KG1 (cell line): Measurements from ENCODE around the gene FAM111A.
"Not testable (repeated sequence)": the region's sequence is repeated elsewhere in the genome, so short reads cannot be mapped to it uniquely, and the experiment has no call there.

Experiments
- DNase-seq: peaks from one replicate; lab custom pipeline; 2025; lab: John Stamatoyannopoulos, UW

FAM111A gene, protein sequence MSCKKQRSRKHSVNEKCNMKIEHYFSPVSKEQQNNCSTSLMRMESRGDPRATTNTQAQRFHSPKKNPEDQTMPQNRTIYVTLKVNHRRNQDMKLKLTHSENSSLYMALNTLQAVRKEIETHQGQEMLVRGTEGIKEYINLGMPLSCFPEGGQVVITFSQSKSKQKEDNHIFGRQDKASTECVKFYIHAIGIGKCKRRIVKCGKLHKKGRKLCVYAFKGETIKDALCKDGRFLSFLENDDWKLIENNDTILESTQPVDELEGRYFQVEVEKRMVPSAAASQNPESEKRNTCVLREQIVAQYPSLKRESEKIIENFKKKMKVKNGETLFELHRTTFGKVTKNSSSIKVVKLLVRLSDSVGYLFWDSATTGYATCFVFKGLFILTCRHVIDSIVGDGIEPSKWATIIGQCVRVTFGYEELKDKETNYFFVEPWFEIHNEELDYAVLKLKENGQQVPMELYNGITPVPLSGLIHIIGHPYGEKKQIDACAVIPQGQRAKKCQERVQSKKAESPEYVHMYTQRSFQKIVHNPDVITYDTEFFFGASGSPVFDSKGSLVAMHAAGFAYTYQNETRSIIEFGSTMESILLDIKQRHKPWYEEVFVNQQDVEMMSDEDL

DNA sequence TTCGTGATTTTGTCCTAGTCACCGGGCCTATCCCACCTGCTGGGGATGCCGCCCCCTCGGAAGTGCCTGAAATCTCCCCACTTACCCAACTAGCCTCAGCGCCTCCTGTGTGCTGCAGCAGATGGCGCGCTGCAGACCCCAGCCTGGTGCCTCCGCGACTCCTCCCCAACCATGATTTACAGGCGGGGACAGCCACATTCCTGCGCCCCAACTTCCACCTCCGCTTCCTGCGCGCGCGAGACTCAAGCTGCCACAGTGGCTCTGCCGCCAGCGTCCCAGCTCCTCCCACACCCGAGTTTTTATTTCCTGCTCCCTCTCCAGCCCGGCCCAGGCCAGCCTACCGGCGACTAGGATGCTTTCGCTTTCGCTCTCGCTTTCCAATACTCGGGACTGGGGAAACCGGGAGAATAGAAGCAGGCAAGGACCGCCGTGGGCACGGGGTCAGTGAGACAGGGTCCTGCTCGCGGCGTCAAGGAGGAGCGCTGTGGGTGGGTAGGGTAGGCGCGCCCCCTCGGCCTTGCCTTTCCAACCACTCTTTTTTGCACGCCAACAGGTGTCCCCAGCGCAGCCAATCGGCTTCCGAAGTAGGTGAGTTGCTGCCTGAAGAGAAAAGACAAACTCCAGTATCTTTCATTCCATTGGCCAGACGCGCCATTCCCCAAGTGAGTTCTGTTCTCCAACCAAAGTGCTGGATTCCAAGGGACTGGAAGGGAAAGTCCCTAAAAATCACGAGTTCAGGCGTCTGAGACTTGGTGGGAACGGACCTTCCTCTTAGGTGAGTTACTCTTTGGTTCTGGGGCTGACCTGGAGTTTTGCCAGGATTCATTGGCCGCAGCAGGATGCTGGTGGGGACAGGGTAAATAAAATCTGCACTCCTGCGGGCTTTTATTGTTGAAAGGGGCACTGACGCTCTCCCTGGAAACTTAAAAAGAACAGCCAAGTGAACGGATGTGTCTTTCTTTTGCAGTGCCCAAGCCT lies at the start of gene FAM111A:
Gene FAM111A, plus strand, starts transcription at position 327 of the 978 bp plus-strand sequence. CDS start 6,017 bp downstream, outside the sequence.
- peak; percentile 80 for DNase-seq

DNA sequence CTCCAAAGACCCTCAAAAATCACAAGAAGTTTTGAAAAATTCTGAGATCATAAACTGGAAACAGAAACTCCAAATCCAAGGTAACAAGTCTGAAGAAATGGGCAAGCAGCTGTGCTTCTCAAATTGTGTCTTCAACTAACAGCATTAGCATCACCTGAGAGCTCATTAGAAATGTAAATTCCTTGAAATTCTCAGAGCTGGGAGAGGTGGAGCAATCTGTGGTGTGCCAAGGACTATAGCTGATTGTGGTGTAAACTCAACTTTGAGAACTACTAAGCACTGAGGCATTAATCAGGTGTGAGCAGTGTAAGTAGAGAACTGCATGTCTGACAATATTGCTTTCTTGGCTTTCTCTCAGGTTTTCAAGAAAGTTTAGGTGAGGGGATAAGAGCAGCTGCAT lies 49.1 kb upstream of the FAM111A start:
- not testable (repeated sequence) for DNase-seq

DNA sequence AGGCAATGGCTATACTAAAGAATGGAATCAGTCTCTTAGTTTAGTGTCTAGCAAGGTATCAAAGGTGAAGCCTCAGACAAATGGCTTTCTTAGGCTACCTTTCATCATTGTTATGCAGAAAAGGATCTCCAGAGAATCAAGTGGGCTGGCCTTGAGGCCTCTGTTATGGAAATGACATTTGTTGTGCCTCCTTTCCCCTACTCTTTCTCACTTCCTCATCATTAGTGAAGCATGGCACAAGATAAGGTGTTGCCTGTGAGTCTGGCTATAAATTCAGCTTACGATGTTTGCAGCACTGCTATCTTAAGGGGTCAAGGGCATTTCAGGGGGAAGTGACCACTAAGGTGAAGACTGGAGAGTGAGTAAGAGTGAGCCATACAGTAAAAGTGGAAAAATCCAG lies 47.4 kb upstream of the FAM111A start:
- not testable (repeated sequence) for DNase-seq

DNA sequence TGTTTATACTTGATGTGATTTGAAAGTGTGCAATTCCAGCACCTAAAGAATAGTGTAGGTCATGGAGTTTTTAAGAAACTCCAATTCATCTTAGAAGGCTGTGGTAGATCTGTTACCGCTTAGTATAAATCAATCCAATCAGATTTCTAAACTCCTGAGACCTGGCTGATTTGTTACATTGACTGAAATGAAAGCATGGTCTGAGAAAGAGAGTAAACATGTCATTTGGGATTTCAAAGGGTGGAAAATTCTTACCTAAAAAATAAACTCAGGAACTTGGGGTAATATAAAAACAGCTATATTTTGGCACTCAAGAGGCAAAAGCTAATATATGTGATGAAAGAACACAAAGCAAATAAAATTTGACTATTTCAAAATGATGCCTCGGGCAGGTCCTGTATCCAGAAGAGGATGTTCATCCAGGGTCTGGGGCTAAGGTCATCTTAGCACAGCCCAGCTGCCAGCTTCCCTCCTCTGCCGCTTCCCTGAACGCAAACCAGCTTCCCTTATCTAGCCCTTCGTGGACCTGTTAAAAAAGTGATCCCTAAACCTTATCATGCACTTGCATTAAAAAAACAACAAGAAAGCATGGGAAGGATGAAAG lies 46.6 kb upstream of the FAM111A start:
- not testable (repeated sequence) for DNase-seq

DNA sequence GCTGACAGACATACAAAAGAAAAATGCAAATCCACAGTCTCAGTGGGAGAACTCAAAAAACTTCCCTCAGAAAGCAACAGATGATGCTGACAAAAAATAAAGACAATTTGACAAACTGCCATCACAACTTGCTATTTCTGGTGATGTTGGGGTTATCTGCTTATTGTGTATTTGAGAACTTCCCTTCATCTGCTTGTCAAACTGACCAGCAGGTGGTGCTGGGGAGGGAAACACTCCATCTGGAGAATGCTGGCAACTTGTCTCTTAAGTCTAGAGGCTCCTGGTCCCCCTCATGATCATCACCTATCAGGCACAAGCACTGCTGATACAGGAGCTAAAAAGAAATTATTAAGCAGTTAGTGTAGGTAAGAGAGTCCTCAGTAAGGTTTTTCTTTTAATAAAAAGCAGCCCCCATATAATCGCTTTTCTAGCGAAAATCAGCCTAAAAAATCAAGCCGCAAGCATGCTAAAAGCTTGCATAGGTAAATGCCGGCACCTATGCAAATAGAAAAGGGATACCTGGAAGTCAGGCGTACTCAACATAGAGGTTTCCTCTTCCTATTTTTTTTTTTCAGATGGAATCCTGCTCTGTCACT lies 45.4 kb upstream of the FAM111A start:
- peak; percentile 28 for DNase-seq

DNA sequence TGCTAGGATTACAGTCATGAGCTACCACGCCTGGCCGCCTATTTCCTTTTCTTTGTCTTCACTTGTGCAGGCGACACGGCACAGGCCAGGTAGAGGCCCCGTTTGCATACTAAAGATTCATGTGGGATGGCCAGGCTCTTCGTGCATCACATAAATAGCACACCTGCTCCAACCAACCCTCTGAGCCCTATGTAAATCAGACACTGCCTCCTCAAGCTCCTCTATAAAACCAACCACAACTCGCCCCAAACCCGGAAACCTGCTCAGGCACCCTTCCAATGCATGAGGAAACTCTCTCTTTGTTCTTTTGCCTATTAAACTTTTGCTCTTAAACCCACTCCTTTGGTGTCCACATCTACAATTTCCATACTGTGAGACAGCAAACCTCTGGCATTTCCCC lies 44.7 kb upstream of the FAM111A start:
- DNase-seq, result not testable (repeated sequence)

DNA sequence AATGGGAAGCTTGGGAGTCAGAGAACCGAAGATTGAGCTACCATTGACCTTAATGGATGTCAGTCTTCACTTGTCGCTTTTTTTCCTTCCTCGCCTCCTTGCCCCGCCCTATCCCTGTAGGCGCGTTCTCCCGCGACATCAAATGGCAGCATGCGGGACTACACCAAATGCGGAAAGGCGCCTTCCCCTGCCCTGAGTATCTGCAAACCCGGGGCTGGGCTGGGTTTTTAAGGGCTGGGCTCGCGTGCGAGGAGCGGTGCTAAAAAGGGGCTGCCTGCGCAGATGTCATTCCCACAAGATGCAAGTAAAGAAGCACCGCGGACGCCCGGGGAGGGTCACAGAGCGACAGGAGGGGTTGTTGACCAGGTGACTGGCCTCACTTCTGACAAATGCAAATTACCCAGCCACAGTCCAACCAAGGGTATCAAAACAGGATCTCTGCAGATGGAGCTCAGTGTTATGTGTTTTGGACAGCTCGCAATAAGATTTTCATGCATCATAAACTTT lies 40.3 kb upstream of the FAM111A start:
- no peak for DNase-seq

DNA sequence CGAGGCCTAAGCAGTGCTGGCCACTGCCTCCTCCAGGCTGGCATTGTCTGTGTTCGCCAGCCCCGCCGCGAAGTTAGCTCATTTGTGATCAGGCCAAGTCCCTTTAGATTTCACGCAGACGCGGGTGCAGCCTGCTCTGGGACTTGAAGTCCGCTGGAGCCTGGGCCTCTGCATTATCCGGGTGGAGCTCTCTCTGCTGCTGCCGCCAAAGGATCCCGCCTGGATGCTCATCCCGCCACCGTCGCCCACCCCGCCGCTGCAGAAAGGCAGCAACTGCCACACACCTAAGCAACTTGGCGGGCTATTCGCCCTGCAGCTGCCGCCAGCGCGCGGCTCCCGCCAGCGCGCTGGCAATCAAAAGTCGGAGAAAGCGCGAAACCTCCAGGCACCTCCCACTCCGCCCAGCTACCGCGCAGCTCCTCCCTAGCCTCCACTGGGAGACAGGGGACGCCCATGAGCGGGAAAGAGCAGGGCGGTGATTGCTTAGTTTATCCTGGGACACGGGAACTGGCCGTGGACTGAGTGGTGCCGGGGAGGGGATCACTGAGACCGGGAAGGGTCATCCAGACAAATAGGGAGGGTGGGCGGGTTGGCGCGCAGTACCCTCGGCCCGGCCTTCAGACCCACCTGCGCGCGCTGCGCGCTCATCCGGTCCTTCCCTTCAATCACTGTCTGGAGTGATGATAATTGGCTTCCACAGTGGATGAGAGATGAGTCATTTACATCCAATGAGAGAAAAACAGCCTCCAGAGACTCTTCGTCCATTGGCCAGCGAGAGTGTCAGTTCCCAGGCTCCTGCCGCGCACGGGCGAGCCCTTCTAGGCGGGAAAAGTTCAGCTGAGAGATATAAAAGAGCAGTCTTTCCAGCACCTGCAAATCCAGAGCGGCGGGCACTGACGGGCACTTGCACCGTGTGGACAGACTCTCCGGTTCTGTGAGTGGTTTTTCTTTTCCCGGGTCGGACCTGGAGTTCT lies 36.0 kb upstream of the FAM111A start, which contains the start of gene FAM111B:
Gene FAM111B, plus strand, starts transcription at position 875 of the 974 bp plus-strand sequence. CDS start 2,389 bp downstream, outside the sequence.
- peak; percentile 16 for DNase-seq

DNA sequence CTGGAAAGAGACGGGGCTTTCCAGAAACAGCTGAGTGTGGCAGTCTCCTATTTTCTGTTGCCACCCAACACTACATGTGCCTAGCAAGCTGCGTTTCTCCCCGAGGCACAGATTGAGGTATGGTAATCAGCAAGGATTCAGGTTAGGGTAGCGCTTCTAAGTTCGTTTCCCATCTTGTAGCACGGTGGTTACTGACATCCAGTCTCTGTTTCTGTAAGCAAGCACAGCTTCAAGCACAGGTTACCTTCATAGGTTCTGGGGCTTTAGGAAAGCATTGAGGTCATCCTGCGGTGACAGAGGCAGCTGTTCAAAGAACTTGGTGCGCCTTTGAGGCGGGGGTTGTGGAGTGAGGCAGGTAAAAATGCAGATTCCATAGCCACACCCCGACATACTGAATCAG lies 34.9 kb upstream of the FAM111A start:
- not testable (repeated sequence) for DNase-seq

DNA sequence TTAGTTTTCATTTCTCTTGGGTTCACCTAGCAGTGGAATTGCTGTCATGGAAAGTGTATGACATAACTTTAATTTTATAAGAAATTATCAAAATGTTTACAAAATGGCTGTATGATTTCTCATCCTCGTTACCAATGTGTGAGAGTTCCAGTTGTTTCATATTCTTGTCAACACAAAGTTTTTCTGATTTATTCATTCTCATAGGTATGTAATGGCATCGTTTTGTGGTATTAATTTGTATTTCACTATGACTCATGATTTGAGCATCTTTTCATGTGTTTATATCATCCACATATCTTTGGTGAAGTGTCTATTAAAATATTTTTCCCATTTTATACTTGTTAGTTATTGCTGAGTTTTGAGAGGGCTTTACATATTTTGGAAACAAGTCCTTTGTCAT lies 30.2 kb upstream of the FAM111A start:
- DNase-seq, result no peak

DNA sequence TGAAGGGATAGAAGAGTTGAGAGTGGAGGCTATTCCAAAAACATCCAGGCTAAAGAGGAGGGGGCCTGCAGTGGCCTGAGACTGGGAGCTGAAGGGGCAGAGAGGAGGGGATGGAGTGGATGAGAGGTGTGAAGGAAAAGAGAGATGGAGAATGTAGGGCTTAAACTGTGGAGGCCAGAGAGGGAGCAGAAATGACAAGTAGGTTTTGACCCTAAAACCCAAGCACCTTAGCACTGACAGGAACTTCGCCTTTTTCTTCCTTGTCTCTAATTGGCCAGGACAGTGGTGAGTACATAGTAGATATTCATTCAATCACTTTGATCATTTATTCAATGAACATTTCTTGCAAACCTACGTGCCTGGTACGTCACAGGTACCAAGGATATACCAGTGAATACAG lies 28.3 kb upstream of the FAM111A start:
- no peak for DNase-seq

DNA sequence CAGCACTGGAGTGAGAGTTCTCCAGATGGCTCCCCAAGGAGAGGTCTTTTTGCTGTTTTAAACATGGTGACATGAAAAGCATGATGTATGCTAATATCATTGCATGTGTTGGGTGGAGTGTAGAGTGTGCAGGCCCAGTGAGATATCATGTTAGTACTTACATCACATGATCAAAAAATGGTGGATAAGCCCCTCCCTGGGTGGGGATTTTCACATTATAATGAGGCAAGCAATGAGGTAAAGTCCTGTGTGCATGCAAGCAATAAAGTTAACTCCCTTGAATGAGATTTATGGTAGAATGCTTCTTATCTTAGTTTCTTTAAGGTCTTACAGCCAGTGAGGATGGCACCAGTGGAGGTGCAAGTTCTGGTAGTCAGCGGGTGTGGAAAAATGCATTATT lies 27.1 kb upstream of the FAM111A start:
- DNase-seq, result no peak

DNA sequence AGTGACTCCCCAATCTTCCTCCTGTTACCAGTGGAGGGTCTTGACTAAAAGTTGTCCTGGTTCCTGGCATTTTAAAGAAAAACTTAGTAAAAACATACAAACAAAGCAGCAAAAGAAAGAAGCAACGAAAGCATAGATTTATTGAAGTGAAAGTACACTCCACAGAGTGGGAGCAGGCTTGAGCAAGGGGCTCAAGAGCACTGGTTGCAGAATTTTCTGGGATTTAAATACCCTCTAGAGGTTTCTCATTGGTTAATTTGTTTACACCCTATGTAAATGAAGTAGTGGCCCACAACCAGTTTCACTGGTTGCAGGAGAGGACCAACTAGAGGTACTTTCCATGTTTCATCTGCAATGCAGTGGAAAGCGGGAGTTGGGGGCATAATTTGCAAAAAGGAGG lies 24.9 kb upstream of the FAM111A start:
- no peak for DNase-seq

DNA sequence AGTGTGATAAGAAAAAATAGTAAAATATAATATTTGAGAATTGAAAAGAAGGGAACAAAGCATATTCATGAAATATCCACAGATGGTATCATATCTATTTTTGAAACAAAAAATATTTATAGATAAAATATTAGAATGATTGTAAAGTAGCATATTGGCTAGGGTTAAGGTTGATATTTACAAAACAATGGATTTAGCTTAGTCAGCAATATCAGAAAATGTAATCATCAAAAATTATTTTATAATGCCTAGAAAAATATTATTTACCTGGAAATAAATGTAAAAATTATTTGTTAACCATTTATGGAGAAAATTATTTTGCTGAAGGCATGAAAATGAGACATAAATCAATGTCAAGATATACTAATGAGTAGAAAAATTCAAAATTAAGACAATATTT lies 22.8 kb upstream of the FAM111A start:
- DNase-seq, result no peak

DNA sequence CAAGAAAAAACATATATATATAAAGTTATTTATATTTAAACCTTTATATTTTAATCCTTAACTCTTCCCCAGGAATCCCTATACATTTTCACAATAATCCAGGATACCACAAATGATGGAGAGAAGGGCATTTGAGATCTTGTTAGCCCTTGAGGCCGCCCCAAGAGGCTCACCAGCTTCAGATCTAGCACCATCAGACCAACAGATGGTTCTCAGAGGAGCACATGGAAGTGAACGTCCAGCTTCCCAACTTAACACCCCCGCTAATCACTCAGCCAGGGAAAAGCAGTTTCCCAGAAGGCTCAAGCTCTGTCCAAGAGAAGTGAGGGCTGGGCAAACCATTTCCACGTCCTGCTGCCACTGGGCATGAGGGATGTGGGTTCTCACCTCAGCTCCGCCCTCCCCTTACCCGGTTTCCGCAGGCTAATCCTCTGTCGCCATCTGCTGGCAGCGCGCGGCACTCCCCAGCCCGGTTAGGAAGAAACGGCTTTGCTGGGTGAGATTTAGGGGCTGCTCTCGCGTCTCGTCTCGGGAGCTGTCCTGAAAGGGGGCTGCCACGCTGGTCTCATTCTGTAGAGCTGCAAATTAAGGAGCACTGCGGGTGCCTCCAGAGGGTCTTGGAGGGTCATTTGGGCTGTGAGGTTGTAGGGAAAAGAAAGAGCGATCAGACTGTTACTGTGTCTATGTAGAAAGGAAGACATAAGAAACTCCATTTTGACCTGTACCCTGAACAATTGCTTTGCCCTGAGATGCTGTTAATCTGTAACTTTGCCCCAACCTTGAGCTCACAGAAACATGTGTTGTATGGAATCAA lies 6.8 kb upstream of the FAM111A start:
- peak; percentile 76 for DNase-seq

DNA sequence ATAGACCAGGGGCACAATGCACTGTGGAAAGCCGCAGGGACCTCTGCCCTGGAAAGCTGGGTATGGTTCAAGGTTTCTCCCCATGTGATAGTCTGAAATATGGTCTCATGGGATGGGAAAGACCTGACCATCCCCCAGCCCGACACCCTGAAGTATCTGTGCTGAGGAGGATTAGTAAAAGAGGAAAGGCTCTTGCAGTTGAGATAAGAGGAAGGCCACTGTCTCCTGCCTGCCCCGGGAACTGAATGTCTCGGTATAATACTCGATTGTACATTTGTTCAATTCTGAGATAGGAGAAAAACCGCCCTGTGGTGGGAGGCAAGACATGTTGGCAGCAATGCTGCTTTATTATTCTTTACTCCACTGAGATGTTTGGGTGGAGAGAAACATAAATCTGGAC lies 6.1 kb upstream of the FAM111A start:
- not testable (repeated sequence) for DNase-seq

DNA sequence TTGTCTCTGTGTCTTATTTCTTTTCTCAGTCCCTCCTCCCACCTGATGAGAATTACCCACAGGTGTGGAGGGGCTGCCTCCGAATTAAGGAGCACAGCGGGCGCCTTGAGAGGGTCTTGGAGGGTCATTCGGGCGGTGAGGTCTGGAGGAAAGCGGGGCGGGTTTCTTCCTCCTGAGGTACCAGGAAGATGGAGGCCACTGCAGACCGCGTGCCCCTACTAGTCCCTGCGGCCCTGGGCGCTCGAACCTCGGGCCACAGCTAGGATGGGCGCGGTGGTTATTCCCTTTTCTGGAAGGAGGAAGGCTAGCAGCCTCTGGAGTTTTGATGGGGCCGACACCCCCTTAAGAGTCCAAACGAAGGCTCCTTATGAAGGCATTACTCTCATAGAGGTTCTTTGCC lies 5.5 kb upstream of the FAM111A start:
- DNase-seq, result no peak

DNA sequence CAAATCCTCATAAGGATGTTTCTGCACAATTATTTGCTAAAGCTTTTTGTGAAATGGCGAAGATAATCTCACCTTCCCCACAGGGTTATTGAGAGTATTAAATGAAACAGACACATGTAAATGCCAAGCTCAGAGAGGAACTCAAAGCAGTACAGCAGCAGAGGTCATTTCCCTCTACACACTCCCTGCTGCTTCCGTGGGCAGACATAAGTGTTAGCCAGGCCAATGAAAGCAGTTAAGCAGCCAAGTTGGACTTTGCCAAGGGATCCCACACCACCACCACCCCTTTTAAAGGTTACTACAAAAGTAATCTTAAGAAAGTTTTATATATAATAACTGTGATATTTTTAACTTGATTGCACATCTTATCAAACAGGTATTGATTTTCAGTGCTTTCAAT lies 4.0 kb upstream of the FAM111A start:
- no peak for DNase-seq

DNA sequence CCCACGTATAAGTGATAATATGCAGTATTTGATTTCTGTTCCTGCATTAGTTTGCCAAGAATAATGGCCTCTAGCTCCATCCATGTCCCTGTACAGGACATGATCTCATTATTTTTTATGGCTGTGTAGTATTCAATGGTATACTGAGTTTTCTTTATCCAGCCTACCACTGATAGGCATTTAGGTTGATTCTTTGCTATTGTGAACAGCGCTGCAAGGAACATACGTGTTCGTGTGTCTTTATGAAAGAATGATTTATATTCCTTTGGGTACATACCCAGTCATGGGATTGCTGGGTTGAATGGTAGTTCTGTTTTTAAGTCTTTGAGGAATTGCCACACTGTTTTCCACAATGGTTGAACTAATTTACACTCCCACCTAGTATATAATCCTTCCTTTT lies 1.5 kb upstream of the FAM111A start:
- DNase-seq, result no peak
